PC-3 (cell line): ENCODE measurements around the gene CERK.

Experiments
- CTCF ChIP-seq: fragments of 300-600 bp; sonication (generic); conservative IDR thresholded peaks from 2 replicates; pipeline ENCODE4 v1.5.1; 2017; ENCODE audit warnings: antibody characterized with exemption, low read depth, mild to moderate bottlenecking, low read length
- EZH2phosphoT487 ChIP-seq: fragments of 300-600 bp; sonication (generic); IDR thresholded peaks from 2 replicates; pipeline ENCODE4 v1.6.1; 2018; ENCODE audit warnings: mild to moderate bottlenecking, antibody characterized with exemption, low read length, borderline replicate concordance

DNA sequence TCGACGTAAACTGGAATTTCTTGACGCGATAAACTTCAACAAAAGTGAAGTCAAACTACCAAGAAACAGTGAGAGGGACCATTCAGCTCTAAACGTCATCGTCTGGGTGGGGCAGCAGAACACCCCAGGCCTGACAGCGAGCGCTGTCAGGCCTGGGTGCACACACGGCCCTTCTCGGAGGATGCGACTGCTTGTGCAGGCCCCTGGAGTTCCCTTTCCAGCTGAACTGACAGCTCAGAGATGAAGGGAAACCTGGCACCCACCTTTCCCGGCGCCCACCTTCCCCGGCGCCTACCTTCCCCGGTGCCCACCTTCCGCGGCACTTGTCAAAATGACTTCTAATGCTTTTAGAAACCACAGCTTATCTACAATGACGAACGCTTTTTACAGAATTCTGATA is 47.9 kb downstream of the CERK start:
- TF ChIP-seq EZH2phosphoT487: no peak
- TF ChIP-seq CTCF: no peak
